T-helper 2 cell (primary cell): ENCODE measurements around the gene NAPSA.

Experiments used
- DNase-seq, 5 experiments: peaks; one replicate each; pipeline versions ENCODE4 v3.0.0 to v3.0.0-alpha.2; 2012 to 2022

The NAPSA gene

GRCh38 chr19:50383852-50384684, 18.6 kb upstream of the NAPSA start, which contains the start of gene POLD1:
POLD1 (plus strand) TSS chr19:50384347; CDS start chr19:50398852, 14,505 bp downstream.
- peak; percentile 97 to 99 (median 99) for DNase-seq

DNA sequence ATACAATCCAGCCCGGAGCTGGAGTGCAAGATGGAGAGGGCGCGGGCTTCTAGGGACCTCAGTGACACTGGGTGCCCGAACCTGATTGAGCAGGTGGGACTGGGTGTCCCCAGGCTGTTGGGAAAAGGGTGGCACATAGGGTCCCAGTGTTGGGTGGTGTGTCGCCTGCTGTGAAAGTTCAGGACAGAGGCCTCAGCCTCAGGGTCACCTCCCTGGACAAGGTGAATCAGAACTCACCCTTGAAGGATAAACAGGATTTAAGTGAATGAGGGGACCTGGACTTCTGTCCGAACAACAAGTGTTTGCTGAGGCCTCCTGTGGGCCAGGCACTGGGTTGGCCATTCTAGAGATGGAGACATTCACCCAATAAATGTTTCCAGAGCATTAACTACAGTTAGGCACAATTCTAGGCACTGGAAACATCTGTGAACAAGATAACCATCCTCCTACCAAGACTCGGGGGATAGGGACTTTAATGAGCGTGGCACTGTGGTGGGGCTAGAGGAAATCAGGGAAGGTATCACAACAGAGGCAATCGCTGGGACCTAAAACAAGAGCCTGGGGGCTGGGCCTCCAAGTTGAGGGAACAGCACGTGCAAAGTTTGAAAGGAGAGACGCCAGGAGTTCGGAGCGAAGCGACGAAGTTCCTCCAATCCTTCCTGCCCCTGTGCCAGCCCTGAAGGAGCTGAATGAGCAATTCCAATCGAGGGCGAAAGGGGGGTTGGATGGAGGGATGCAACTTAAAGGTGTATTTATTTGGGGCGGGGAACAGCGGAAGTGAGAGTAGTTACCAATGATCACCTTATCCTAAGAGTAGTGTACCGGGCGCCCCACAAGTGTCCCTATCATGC, 17.8 kb upstream of the NAPSA start:
- DNase-seq, result no peak

GRCh38 chr19:50381881-50382729, 16.7 kb upstream of the NAPSA start:
- no peak for DNase-seq

- DNase-seq, result no peak
Measured at GRCh38 chr19:50380751-50381151, 15.3 kb upstream of the NAPSA start.

GRCh38 chr19:50380137-50380536, 14.7 kb upstream of the NAPSA start:
- DNase-seq, result no peak

GRCh38 chr19:50379602-50380001, 14.2 kb upstream of the NAPSA start:
- DNase-seq, result no peak

GRCh38 chr19:50378863-50379236, 13.4 kb upstream of the NAPSA start:
- no peak for DNase-seq

- no peak for DNase-seq
Measured at GRCh38 chr19:50378169-50378862, 12.9 kb upstream of the NAPSA start.

DNA sequence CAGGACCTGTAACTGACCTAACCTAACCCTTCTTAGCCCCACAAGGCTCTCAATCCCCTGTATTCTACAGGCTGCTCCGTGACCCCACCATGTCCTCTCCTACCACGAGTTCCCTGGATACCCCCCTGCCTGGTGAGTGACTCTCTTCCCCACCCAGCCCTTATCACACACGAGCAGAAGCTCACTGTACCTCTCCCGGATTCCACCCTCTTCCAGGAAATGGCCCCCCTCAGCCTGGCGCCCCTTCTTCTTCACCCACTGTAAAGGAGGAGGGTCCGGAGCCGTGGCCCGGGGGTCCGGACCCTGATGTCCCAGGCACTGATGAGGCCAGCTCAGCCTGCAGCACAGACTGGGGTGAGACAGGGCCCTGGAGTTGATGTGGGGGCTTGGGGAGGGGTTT, 12.1 kb upstream of the NAPSA start:
- DNase-seq, result no peak

- DNase-seq, result peak; percentile 33 to 65 (median 48)
Measured at GRCh38 chr19:50377051-50377461, 11.6 kb upstream of the NAPSA start.

- DNase-seq, result peak; percentile 88 to 98 (median 91)
Measured at GRCh38 chr19:50376166-50377050, 11.0 kb upstream of the NAPSA start, which contains the start of gene NR1H2. NR1H2 (plus strand) TSS chr19:50376457; CDS start chr19:50377606, 1,149 bp downstream.

GRCh38 chr19:50371914-50372475, 6.6 kb upstream of the NAPSA start:
- no peak for DNase-seq

- DNase-seq, result peak; percentile 53 to 87 (median 61)
Measured at GRCh38 chr19:50368649-50369570, 3.5 kb upstream of the NAPSA start.

GRCh38 chr19:50362656-50363424, 2.6 kb downstream of the NAPSA start:
- DNase-seq, result no peak

DNA sequence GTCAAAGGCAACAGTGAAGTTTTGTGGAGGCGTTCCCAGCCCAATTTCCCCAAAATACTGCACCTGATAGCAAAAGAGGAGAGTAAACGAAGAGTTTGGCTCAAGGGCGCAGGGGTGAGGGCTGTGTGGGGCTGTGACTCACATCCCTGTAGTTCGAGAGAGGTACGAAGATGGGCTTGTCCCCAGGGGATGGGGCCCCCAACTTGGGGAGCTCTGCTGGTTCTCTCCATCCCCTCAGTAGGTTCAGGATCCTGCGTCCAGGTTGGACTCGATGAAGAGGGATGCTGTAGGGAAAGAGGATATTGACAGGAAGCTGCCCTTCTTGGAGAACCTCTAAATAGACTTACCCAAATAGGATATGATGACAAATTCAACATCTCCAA, 3.4 kb downstream of the NAPSA start:
- DNase-seq, result no peak

- DNase-seq, result peak in 1 of 5 experiments; percentile 33
Measured at GRCh38 chr19:50361290-50362029, 4.0 kb downstream of the NAPSA start.

GRCh38 chr19:50359328-50359818, 6.1 kb downstream of the NAPSA start:
- DNase-seq, result no peak
